Measurements from ENCODE around the gene UTP4. TPM values are rescaled to one million over a fixed set of nuclear protein-coding genes. Genes with fewer than 3 reads are reported as not detected.
"Not testable (repeated sequence)": the region's sequence is repeated elsewhere in the genome, so short reads cannot be mapped to it uniquely, and the experiment has no call there.

UTP4 gene
- total RNA-seq, 4 donors from 2014 or later, result 16.4 to 36.2 (median 25.8) TPM

DNA sequence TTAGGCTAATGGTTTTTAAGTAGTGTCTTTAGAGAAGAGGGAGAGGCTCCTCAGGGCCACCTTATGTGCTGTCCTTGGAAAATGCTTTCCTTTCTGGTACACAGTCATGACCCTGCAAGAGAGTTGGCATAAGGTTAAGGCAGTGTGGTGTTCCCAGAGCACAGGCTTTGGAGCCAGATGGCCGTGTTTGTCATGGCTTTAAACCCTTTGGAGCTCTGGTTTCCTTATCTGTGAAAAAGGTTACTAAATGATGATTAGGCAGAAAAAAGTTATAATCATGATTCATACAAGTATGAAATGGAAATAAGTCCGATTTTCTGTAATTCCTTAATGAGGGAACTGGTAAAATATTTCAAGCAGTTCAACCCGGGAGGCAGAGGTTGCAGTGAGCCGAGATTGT, 13.2 kb downstream of the UTP4 start:
- no peaks in the 10 kb centered on the region for H3K9me3 ChIP-seq
- no peak for ATAC-seq
- 63 to 100% methylated on average over 2 to 3 of the region's 4 CpGs for WGBS, 2 donors (ENCODE audit: low coverage in 1 of 2)
- no peak overlapping the region for H3K4me3 ChIP-seq
- H3K27ac ChIP-seq, result no peak overlapping the region
- peaks cover 0 to 86% of the 10 kb centered on the region in 2 donors for H3K36me3 ChIP-seq
- no peak for TF ChIP-seq EP300 (IDR thresholded peaks at IDR 0.05)
- TF ChIP-seq POLR2AphosphoS5 (IDR thresholded peaks at IDR 0.05), result no peak
- TF ChIP-seq CTCF (IDR thresholded peaks at IDR 0.05), result no peak
- TF ChIP-seq POLR2A (IDR thresholded peaks at IDR 0.05), result no peak
- no peaks in the 10 kb centered on the region for H3K4me1 ChIP-seq
- H3K27me3 ChIP-seq, result no peaks in the 10 kb centered on the region

GRCh38 chr16:69149621-69150020, 17.2 kb downstream of the UTP4 start:
- H3K4me3 ChIP-seq, H3K4me1 ChIP-seq, H3K27ac ChIP-seq, H3K9me3 ChIP-seq, ATAC-seq, H3K27me3 ChIP-seq: not testable (repeated sequence)
- WGBS, 2 donors (ENCODE audit: low coverage in 1 of 2), result 90 to 100% methylated on average over 1 to 2 of the region's 9 CpGs
- H3K36me3 ChIP-seq, result peaks cover 0 to 86% of the 10 kb centered on the region in 2 donors

DNA sequence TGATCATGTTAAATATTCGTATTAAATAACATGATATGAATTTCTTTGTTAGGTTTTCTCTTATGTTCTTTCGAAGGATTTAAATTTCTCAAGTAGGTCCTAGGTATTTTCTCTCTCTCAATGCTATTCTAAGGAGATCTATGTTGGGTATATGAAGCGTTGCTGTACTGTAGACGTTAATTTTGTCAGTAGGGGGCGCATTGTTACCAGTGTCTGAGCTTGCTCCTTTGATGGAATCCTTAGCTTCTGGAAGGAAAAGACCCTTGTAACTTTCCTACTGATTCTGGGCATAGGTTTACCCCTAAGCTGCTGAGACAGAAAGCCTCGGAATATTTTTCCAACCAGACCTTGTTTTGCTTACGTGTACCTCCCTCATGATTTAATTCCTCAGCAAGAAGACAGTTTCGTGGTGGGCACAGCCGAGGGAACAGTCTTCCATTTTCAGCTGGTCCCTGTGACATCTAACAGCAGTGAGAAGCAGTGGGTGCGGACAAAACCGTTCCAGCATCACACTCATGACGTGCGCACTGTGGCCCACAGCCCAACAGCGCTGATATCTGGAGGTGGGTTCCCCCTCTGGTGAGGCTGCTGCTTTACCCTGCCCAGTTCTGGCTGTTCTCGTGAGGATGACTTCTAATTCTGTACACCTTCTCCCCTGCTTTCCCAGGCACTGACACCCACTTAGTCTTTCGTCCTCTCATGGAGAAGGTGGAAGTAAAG, 17.9 kb downstream of the UTP4 start:
- Histone ChIP-seq H3K9me3 (no peaks in the 10 kb centered on the region), H3K4me3 (no peak overlapping the region), H3K36me3 (peaks cover 0 to 86% of the 10 kb centered on the region in 2 donors), H3K27me3 (no peaks in the 10 kb centered on the region), H3K4me1 (no peaks in the 10 kb centered on the region), H3K27ac (no peak overlapping the region)
- peak; percentile 72 for ATAC-seq
- 34 to 53% methylated on average over 3 to 16 of the region's 16 CpGs for WGBS, 2 donors (ENCODE audit: low coverage in 1 of 2)
- TF ChIP-seq EP300 (IDR thresholded peaks at IDR 0.05) (no peak), POLR2AphosphoS5 (IDR thresholded peaks at IDR 0.05) (no peak), CTCF (IDR thresholded peaks at IDR 0.05) (peak; percentile 81 to 87 (median 84))

DNA sequence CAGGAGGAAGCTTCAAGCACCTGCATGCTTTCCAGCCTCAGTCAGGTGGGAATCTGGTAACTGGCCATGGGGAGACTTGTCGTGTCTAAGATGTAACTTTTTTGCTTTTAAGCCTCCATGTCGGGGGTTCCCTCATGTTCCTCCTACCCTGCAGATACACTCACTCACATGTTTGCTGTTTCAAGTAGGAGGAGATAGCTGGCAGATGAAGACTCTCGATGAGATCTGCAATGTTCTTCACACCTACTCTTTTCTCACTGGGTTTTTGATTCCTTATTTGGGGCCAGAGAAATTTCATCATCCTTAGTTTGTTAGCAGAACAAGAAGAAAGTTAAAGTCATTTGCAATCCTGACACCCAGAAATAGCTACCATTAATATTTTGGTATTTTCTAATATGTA, 24.7 kb downstream of the UTP4 start:
- Histone ChIP-seq H3K27ac (no peak overlapping the region), H3K9me3 (no peaks in the 10 kb centered on the region), H3K27me3 (no peaks in the 10 kb centered on the region), H3K4me1 (no peaks in the 10 kb centered on the region), H3K36me3 (peaks cover 0 to 99% of the 10 kb centered on the region in 2 donors), H3K4me3 (no peak overlapping the region)
- no peak for TF ChIP-seq POLR2AphosphoS5 (IDR thresholded peaks at IDR 0.05)
- no peak for TF ChIP-seq POLR2A (IDR thresholded peaks at IDR 0.05)
- no peak for TF ChIP-seq CTCF (IDR thresholded peaks at IDR 0.05)
- no peak for TF ChIP-seq EP300 (IDR thresholded peaks at IDR 0.05)
- WGBS, 2 donors (ENCODE audit: low coverage in 1 of 2), result 60 to 65% methylated on average over 1 to 2 of the region's 3 CpGs
- ATAC-seq, result no peak

DNA sequence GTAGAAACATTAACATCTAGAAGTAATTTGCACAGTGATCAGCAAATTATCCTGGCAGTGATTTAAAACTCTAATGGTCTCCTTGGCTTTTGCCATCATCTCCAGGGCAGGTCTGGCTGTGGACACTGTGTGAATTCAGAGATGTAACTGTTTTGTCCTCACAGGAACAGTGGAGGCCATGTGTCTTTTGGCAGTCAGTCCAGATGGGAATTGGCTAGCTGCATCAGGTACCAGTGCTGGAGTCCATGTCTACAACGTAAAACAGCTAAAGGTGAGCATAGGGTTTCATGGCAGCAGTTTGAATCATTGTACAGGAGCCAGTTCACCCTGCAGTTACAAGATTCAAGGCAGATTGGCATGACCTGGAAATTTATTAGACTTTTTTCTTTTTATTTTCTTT, 27.7 kb downstream of the UTP4 start:
- no peak for TF ChIP-seq EP300 (IDR thresholded peaks at IDR 0.05)
- TF ChIP-seq POLR2A (IDR thresholded peaks at IDR 0.05), result no peak
- TF ChIP-seq CTCF (IDR thresholded peaks at IDR 0.05), result no peak
- no peak for TF ChIP-seq POLR2AphosphoS5 (IDR thresholded peaks at IDR 0.05)
- ATAC-seq, result no peak
- WGBS, 2 donors (ENCODE audit: low coverage in 1 of 2), result 86 to 89% methylated on average over 1 of the region's 1 CpG
- Histone ChIP-seq H3K27ac (no peak overlapping the region), H3K36me3 (peaks cover 0 to 96% of the 10 kb centered on the region in 2 donors), H3K4me1 (no peaks in the 10 kb centered on the region), H3K27me3 (no peaks in the 10 kb centered on the region), H3K4me3 (no peak overlapping the region), H3K9me3 (no peaks in the 10 kb centered on the region)

Measured in gastroesophageal sphincter (tissue), 4 donors.